K562 (cell line): ENCODE measurements around the gene TLK2. TPM values are rescaled to one million over a fixed set of nuclear protein-coding genes. Genes with fewer than 3 reads are reported as not detected.
"Not testable (repeated sequence)": the region's sequence is repeated elsewhere in the genome, so short reads cannot be mapped to it uniquely, and the experiment has no call there.

ENCODE experiments used
- ATAC-seq: fragments of 200-7000 bp; cut with Tn5 transposase; 3 replicates; pipeline ENCODE4 v1.9.1; 2020; ENCODE audit warnings: moderate library complexity
- BruUV-seq: library from RNA; stranded (reverse); fragments of 400-500 nt; replicated peaks from 2 replicates; lab custom pipeline; 2021; lab: Mats Ljungman, UMichigan
- CTCF ChIA-PET: fragments of 300-600 bp; formaldehyde crosslinking; extraction: SDS; loops from one replicate; lab custom pipeline; 2021; ENCODE audit warnings: low intra/inter-chr PET ratio; lab: Yijun Ruan, JAX
- POLR2A ChIA-PET: fragments of 300-600, 350-650 bp; sonication (Branson Sonifier 250); formaldehyde crosslinking; extraction: SDS; loops from one replicate; lab custom pipeline; 2021; ENCODE audit warnings: antibody characterized with exemption, inconsistent platforms; lab: Yijun Ruan, JAX
- DNase-seq, 4 experiments: peaks; one replicate each; pipeline versions ENCODE4 v3.0.0 to v3.0.0-alpha.2; 2011 to 2018; ENCODE audit warnings: low spot score in 3 of 4, mixed read lengths in 3 of 4; ENCODE audit errors: extremely low read depth in 1 of 4
- FAIRE-seq: peaks from 2 replicates; lab custom pipeline; 2011; peaks lifted over from hg19 to GRCh38; lab: Jason Lieb, UNC
- H2AFZ ChIP-seq: 2 replicates; pipeline ENCODE4 v1.6.0; 2011; ENCODE audit warnings: low read depth, low read length, control low read depth, inconsistent platforms
- H3K27ac ChIP-seq: fragments of 200-600 bp; 3 replicates; pipeline ENCODE4 v1.8.0; 2011; ENCODE audit warnings: low read depth, mild to moderate bottlenecking, control low read depth, inconsistent platforms, low read length, moderate library complexity, mixed read lengths; ENCODE audit errors: extremely low read depth
- H3K27me3 ChIP-seq, 2 experiments: fragments of 300-600 bp in 1 of 2; 2 replicates in 1 of 2; 3 replicates in 1 of 2; pipeline versions ENCODE4 v1.6.0 to v1.8.0; 2011; ENCODE audit warnings: inconsistent platforms in 2 of 2, low read length in 2 of 2, mild to moderate bottlenecking in 1 of 2, mixed read lengths in 1 of 2, moderate library complexity in 1 of 2; ENCODE audit not compliant: control insufficient read depth in 2 of 2, insufficient read depth in 2 of 2
- H3K36me3 ChIP-seq: fragments of 300-600 bp; 3 replicates; pipeline ENCODE4 v1.8.0; 2011; ENCODE audit warnings: mild to moderate bottlenecking, low read length, inconsistent platforms; ENCODE audit not compliant: control insufficient read depth, insufficient read depth
- H3K4me1 ChIP-seq, 2 experiments: fragments of 200-600 bp in 1 of 2; replicated peaks in 1 of 2; 2 replicates in 1 of 2; 3 replicates in 1 of 2; pipeline versions ENCODE4 v1.5.1 to v1.8.0; 2011; ENCODE audit warnings: inconsistent platforms in 2 of 2, low read length in 2 of 2, mild to moderate bottlenecking in 1 of 2, mixed read lengths in 1 of 2, moderate library complexity in 1 of 2; ENCODE audit not compliant: control insufficient read depth in 2 of 2, insufficient read depth in 2 of 2
- H3K4me2 ChIP-seq: 2 replicates; pipeline ENCODE4 v1.6.1; 2011; ENCODE audit warnings: low read length, control low read depth, inconsistent platforms, mixed read lengths; ENCODE audit not compliant: insufficient read depth
- H3K4me3 ChIP-seq: fragments of 200-600 bp; sonication (generic), shearing (Covaris generic); 2 replicates; pipeline ENCODE4 v1.5.1; 2016; ENCODE audit warnings: control low read depth, inconsistent platforms
- H3K79me2 ChIP-seq: fragments of 200-600 bp; 3 replicates; pipeline ENCODE4 v1.8.0; 2011; ENCODE audit warnings: low read length, inconsistent platforms; ENCODE audit not compliant: control insufficient read depth, insufficient read depth
- H3K9ac ChIP-seq, 2 experiments: 2 replicates each; pipeline versions ENCODE4 v1.6.0 to v1.6.1; 2011; ENCODE audit warnings: low read depth in 2 of 2, low read length in 2 of 2, control low read depth in 1 of 2, inconsistent platforms in 1 of 2, mild to moderate bottlenecking in 1 of 2, mixed read lengths in 1 of 2; ENCODE audit not compliant: insufficient read depth in 1 of 2
- H3K9me1 ChIP-seq: one replicate; pipeline ENCODE4 v1.6.0; 2011; ENCODE audit warnings: inconsistent platforms, mild to moderate bottlenecking, low read length, moderate library complexity; ENCODE audit not compliant: control insufficient read depth, insufficient read depth
- H3K9me3 ChIP-seq: replicated peaks from 2 replicates; pipeline ENCODE4 v1.5.1; 2011; ENCODE audit warnings: low read depth, low read length, inconsistent platforms; ENCODE audit not compliant: control insufficient read depth, insufficient read depth
- H4K20me1 ChIP-seq: replicated peaks from 2 replicates; pipeline ENCODE4 v1.6.1; 2011; ENCODE audit warnings: low read length, inconsistent platforms, mixed read lengths; ENCODE audit not compliant: control insufficient read depth, insufficient read depth
- ARID1B ChIP-seq: fragments of 450-650 bp; IDR thresholded peaks from 2 replicates; pipeline ENCODE4 v1.6.1; 2016; ENCODE audit warnings: antibody characterized with exemption, mild to moderate bottlenecking, inconsistent platforms
- ATF1 ChIP-seq, 2 experiments: fragments of 450-650 bp in 1 of 2; IDR thresholded peaks; 2 replicates each; pipeline ENCODE4 v1.6.1; 2016; ENCODE audit warnings: missing compliant biosample characterization in 1 of 2, missing genetic modification characterization in 1 of 2
- ATF7 ChIP-seq: fragments of 450-650 bp; IDR thresholded peaks from 2 replicates; pipeline ENCODE4 v1.7.1; 2014; ENCODE audit warnings: mild to moderate bottlenecking, moderate library complexity
- CBFA2T3 ChIP-seq: fragments of 450-650 bp; IDR thresholded peaks from 2 replicates; pipeline ENCODE4 v1.6.1; 2017
- CHD2 ChIP-seq: IDR thresholded peaks from 2 replicates; pipeline ENCODE4 v1.6.1; 2011; ENCODE audit warnings: low read depth, low read length
- JUN ChIP-seq, 2 experiments: sonication (generic) in 1 of 2; formaldehyde crosslinking in 1 of 2; IDR thresholded peaks; 2 replicates each; pipeline versions ENCODE4 v1.6.1 to v1.8.0; 2012 to 2022; ENCODE audit warnings: borderline replicate concordance in 2 of 2, mild to moderate bottlenecking in 2 of 2, improper control_type of control experiment in 1 of 2, low read depth in 1 of 2, low read length in 1 of 2, missing genetic modification reagents in 1 of 2
- MEIS2 ChIP-seq: fragments of 450-650 bp; IDR thresholded peaks from 2 replicates; pipeline ENCODE4 v1.6.1; 2014; ENCODE audit warnings: mild to moderate bottlenecking; ENCODE audit not compliant: partially characterized antibody
- NFIC ChIP-seq: fragments of 450-650 bp; IDR thresholded peaks from 2 replicates; pipeline ENCODE4 v1.6.1; 2017; ENCODE audit warnings: mild to moderate bottlenecking, inconsistent platforms
- NFIX ChIP-seq: fragments of 250-450 bp; sonication (Bioruptor Pico); IDR thresholded peaks from 2 replicates; pipeline ENCODE4 v1.4.0; 2020; ENCODE audit warnings: low read depth, mild to moderate bottlenecking, moderate library complexity
- PKNOX1 ChIP-seq: fragments of 450-650 bp; IDR thresholded peaks from 2 replicates; pipeline ENCODE4 v1.6.1; 2016
- SMAD1 ChIP-seq: fragments of 150-350 bp; IDR thresholded peaks from 2 replicates; pipeline ENCODE4 v1.6.1; 2014; ENCODE audit warnings: low read length, low read depth; ENCODE audit not compliant: partially characterized antibody
- SMARCC2 ChIP-seq: fragments of 450-650 bp; IDR thresholded peaks from 2 replicates; pipeline ENCODE4 v1.6.1; 2017; ENCODE audit warnings: antibody characterized with exemption, moderate library complexity, mild to moderate bottlenecking, low read depth
- SMARCE1 ChIP-seq: fragments of 450-650 bp; IDR thresholded peaks from 2 replicates; pipeline ENCODE4 v1.7.1; 2016; ENCODE audit warnings: mild to moderate bottlenecking
- TRIM24 ChIP-seq, 2 experiments: fragments of 450-650 bp; IDR thresholded peaks; 2 replicates each; pipeline ENCODE4 v1.6.1; 2016
- WGBS: fragments of 100-300 bp; shearing (Covaris generic); methylation state at CpG from one replicate; pipeline ENCODE4 v1.1.6; 2016; ENCODE audit warnings: low coverage, mixed read lengths; ENCODE audit not compliant: insufficient coverage; ENCODE audit errors: missing lambda C conversion rate; 5-methylcytosine and 5-hydroxymethylcytosine counted together
- in situ Hi-C: fragments of 300-500 bp; cut with MboI; formaldehyde crosslinking; loops from 4 replicates; pipeline ENCODE4 v1.15.0; 2018; ENCODE audit warnings: inconsistent platforms, mixed read lengths
- intact Hi-C: fragments of 100-400 bp; cut with micrococcal nuclease; formaldehyde crosslinking; loops from 2 replicates; pipeline ENCODE4 v1.14.2; 2022
- polyA plus RNA-seq, 8 experiments: library from polyadenylated mRNA; depleted of rRNA in 4 of 8; stranded (reverse) in 5 of 8; unstranded in 3 of 8; fragments of >200 nt; fragmentation: Nextera tagmentation in 2 of 8; fragmentation: Illumina TruSeq in 1 of 8; extraction: Ambion mirVana in 2 of 8; extraction: Trizol in 1 of 8; gene quantifications; 2 replicates each; pipeline versions ENCODE4 v1.2.1 to v1.2.3, GENCODE V29; 2011 to 2014; ENCODE audit warnings: inconsistent platforms in 1 of 8, missing spikeins in 1 of 8
- total RNA-seq, 7 experiments: library from RNA; depleted of rRNA in 6 of 7; stranded (reverse); fragments of >200 nt in 6 of 7; fragmentation: Illumina TruSeq in 2 of 7; extraction: Trizol in 2 of 7; gene quantifications; 2 replicates each; pipeline versions ENCODE4 v1.2.1 to v1.2.3, GENCODE V29; 2011 to 2021; ENCODE audit warnings: low replicate concordance in 1 of 7
- TF ChIP-seq, protein P1 (sequence below): IDR thresholded peaks from 2 replicates; pipeline ENCODE4 v1.6.1; 2012; ENCODE audit warnings: low read depth, low read length, improper control_type of control experiment, borderline replicate concordance
- TF ChIP-seq, protein P2 (sequence below): sonication (generic); formaldehyde crosslinking; IDR thresholded peaks from 2 replicates; pipeline ENCODE4 v1.8.0; 2022; ENCODE audit warnings: missing genetic modification reagents, mild to moderate bottlenecking, moderate library complexity, borderline replicate concordance

The TLK2 gene
- total and polyA plus RNA-seq, 9 of the 15 experiments (the other 6 are each of a cell fraction or from before 2014, with no cell fraction given) = 10.1 to 51.9 (median 32.4) TPM

- FAIRE-seq (peak; percentile 77), DNase-seq (peak; percentile 48 to 77 (median 57)), ATAC-seq (peak; percentile 73)
- CTCF ChIA-PET; H3K36me3 ChIP-seq; H3K9me3 ChIP-seq; H3K79me2 ChIP-seq; H3K27me3 ChIP-seq; H3K4me2 ChIP-seq; BruUV-seq; H3K4me3 ChIP-seq; H4K20me1 ChIP-seq; in situ Hi-C loops; H3K27ac ChIP-seq; H2AFZ ChIP-seq; H3K9me1 ChIP-seq; TF ChIP-seq JUN (CRISPR knock-in tag; IDR thresholded peaks at IDR 0.05; ENCODE audit: borderline replicate concordance); ATF1 (CRISPR knock-in tag; IDR thresholded peaks at IDR 0.05): not testable (repeated sequence)
- POLR2A ChIA-PET = interaction anchor here (0.7 kb wide), 1 partner anchor 121 kb away, joined by 4 read pairs; no protein-coding TSS in a partner anchor
- 16% methylated on average over 5 of the region's 8 CpGs for WGBS
- peak overlapping the region in 1 of 2 experiments; percentile 37; a peak in 1 of 4 replicates for H3K9ac ChIP-seq
- H3K4me1 ChIP-seq = peaks cover 5 to 13% of the 10 kb centered on the region in 2 experiments; a peak in 4 of 5 replicates
- intact Hi-C loops = loop anchor here (10.0 kb wide), 1 partner anchor 46 kb away; the partner anchor contains the start of gene METTL2A
- TF ChIP-seq SMARCE1 = peak; percentile 77; the same call in 1 of the 2 replicates
- peak; percentile 100 for TF ChIP-seq NFIC
- TF ChIP-seq JUN (IDR thresholded peaks at IDR 0.05; ENCODE audit: borderline replicate concordance, low read depth, low read length) = peak; percentile 65; the same call in 1 of the 2 replicates
- TF ChIP-seq TRIM24 (IDR thresholded peaks at IDR 0.05) = peak; percentile 65 to 68; a peak in 2 of 4 replicates
- TF ChIP-seq SMARCC2 = 0 out of 2 replicates have a peak, but pooled peaks have one; percentile 48
- TF ChIP-seq, protein P1, sequence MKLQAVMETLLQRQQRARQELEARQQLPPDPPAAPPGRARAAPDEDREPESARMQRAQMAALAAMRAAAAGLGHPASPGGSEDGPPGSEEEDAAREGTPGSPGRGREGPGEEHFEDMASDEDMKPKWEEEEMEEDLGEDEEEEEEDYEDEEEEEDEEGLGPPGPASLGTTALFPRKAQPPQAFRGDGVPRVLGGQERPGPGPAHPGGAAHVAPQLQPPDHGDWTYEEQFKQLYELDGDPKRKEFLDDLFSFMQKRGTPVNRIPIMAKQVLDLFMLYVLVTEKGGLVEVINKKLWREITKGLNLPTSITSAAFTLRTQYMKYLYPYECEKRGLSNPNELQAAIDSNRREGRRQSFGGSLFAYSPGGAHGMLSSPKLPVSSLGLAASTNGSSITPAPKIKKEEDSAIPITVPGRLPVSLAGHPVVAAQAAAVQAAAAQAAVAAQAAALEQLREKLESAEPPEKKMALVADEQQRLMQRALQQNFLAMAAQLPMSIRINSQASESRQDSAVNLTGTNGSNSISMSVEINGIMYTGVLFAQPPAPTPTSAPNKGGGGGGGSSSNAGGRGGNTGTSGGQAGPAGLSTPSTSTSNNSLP = peak; percentile 35; the same call in 1 of the 2 replicates
- peak; percentile 89 for TF ChIP-seq SMAD1
- TF ChIP-seq, protein P2, sequence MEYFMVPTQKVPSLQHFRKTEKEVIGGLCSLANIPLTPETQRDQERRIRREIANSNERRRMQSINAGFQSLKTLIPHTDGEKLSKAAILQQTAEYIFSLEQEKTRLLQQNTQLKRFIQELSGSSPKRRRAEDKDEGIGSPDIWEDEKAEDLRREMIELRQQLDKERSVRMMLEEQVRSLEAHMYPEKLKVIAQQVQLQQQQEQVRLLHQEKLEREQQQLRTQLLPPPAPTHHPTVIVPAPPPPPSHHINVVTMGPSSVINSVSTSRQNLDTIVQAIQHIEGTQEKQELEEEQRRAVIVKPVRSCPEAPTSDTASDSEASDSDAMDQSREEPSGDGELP (CRISPR knock-in tag) = peak; percentile 22; the same call in 1 of the 2 replicates
- TF ChIP-seq ARID1B = peak; percentile 81
- peak; percentile 61 for TF ChIP-seq CBFA2T3
- TF ChIP-seq PKNOX1 = 0 out of 2 replicates have a peak, but pooled peaks have one; percentile 31
- 0 out of 2 replicates have a peak, but pooled peaks have one; percentile 18 for TF ChIP-seq ATF7
- TF ChIP-seq MEIS2 = peak; percentile 55
- 0 out of 2 replicates have a peak, but pooled peaks have one; percentile 8 for TF ChIP-seq ATF1 (tag; IDR thresholded peaks at IDR 0.05)
- TF ChIP-seq CHD2 = 0 out of 2 replicates have a peak, but pooled peaks have one; percentile 12
- TF ChIP-seq NFIX (CRISPR knock-in tag) = peak; percentile 87
These were observed 7.8 kb upstream of the TLK2 start for GRCh38 chr17:62470666-62471379.
